Mesothelial cell of epicardium (in vitro differentiated cells): ENCODE results near the gene SULT6B1. TPM values are rescaled to one million over a fixed set of nuclear protein-coding genes. Genes with fewer than 3 reads are reported as not detected.

Experiments used
- DNase-seq, 2 experiments: peaks; one replicate each; pipeline ENCODE4 v3.0.0; 2021; ENCODE audit warnings: low spot score in 2 of 2; ENCODE audit not compliant: unreplicated experiment in 2 of 2
- H3K27ac Mint-ChIP-seq: 2 replicates; pipeline ENCODE4 v1.8.0; 2021; ENCODE audit warnings: mixed read lengths
- H3K27me3 Mint-ChIP-seq: 2 replicates; pipeline ENCODE4 v1.8.0; 2021; ENCODE audit warnings: low read depth, mixed read lengths
- H3K36me3 Mint-ChIP-seq: 2 replicates; pipeline ENCODE4 v1.8.0; 2021; ENCODE audit warnings: mixed read lengths
- H3K4me1 Mint-ChIP-seq: 2 replicates; pipeline ENCODE4 v1.8.0; 2021; ENCODE audit warnings: mixed read lengths
- H3K4me3 Mint-ChIP-seq: 2 replicates; pipeline ENCODE4 v1.8.0; 2021; ENCODE audit warnings: mild to moderate bottlenecking, moderate library complexity, mixed read lengths
- H3K9me3 Mint-ChIP-seq: 2 replicates; pipeline ENCODE4 v1.8.0; 2021; ENCODE audit warnings: mixed read lengths
- total RNA-seq: library from RNA; stranded (reverse); gene quantifications from 3 replicates; pipeline ENCODE4 v1.2.1, GENCODE V29; 2021
- TF ChIP-seq, protein P1 (sequence below): fragments of 200-600 bp; sonication (generic); IDR thresholded peaks from one replicate; pipeline ENCODE4 v1.5.0; 2021; ENCODE audit warnings: antibody characterized with exemption; ENCODE audit not compliant: unreplicated experiment

SULT6B1 gene
- total RNA-seq, 1 donor from 2014 or later, result not detected

- Mint-ChIP-seq H3K27me3 (no peaks in the 10 kb centered on the region), H3K4me1 (peaks cover 5% of the 10 kb centered on the region), H3K36me3 (peaks cover 8% of the 10 kb centered on the region), H3K27ac (no peak overlapping the region), H3K9me3 (peaks cover 13% of the 10 kb centered on the region), H3K4me3 (no peak overlapping the region)
- DNase-seq, result no peak
- TF ChIP-seq, protein P1, sequence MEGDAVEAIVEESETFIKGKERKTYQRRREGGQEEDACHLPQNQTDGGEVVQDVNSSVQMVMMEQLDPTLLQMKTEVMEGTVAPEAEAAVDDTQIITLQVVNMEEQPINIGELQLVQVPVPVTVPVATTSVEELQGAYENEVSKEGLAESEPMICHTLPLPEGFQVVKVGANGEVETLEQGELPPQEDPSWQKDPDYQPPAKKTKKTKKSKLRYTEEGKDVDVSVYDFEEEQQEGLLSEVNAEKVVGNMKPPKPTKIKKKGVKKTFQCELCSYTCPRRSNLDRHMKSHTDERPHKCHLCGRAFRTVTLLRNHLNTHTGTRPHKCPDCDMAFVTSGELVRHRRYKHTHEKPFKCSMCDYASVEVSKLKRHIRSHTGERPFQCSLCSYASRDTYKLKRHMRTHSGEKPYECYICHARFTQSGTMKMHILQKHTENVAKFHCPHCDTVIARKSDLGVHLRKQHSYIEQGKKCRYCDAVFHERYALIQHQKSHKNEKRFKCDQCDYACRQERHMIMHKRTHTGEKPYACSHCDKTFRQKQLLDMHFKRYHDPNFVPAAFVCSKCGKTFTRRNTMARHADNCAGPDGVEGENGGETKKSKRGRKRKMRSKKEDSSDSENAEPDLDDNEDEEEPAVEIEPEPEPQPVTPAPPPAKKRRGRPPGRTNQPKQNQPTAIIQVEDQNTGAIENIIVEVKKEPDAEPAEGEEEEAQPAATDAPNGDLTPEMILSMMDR, result no peak
These were observed 20.8 kb downstream of the SULT6B1 start for GRCh38 chr2:37167636-37168180.

GRCh38 chr2:37164757-37165156, 23.7 kb downstream of the SULT6B1 start:
- no peak for DNase-seq
- TF ChIP-seq, protein P1, result no peak
- no peak overlapping the region for H3K4me3 Mint-ChIP-seq
- H3K36me3 Mint-ChIP-seq, result peaks cover 8% of the 10 kb centered on the region
- H3K27ac Mint-ChIP-seq, result no peak overlapping the region
- H3K27me3 Mint-ChIP-seq, result no peaks in the 10 kb centered on the region
- no peaks in the 10 kb centered on the region for H3K4me1 Mint-ChIP-seq
- peaks cover 13% of the 10 kb centered on the region for H3K9me3 Mint-ChIP-seq

DNA sequence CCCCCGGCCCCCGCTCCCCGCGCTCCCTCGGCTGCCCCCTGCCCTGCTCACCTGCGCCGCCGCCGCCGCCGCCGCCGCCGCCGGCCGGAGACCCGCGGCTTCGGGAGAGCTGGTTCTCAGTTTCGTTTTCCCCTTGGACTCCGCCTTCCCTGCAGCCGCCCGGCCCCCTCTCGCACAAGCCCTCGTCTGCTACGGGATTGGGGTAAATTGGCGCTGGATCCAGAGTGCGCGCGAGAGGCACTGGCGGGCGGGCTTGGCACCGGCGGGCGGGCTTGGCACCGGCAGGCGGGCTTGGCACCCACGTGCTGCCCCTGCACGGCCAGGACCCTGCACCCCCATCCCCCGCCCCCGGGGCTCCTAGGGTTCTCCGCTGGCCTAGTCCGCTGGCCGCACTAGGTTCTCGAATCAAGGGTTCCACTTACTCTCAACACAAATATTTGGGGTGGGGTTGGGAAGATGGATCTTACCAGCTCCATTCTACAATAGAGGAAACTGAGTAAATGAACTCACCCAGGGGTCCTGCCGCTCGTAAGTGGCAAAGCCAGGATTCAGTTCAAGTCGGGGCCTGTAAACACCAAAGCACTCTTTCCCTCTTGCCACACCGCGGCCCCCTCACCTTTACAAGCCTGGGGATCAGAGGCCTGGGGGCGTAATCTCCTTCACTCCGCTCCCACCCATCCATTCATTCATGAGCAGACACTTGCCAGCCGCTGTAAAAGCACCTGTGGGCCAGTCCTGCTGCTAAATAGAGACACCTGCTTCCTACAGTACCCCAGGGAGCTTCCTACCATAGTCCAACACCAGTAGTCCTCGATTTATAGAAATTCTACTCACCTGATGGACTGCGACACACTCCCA, 31.4 kb downstream of the SULT6B1 start, which contains the start of gene EIF2AK2:
Gene EIF2AK2 (minus strand): TSS at position 124 of the 858 bp plus-strand sequence. CDS start 9,174 bp downstream, outside the sequence.
- TF ChIP-seq, protein P1, result no peak
- H3K36me3 Mint-ChIP-seq, result peaks cover 26% of the 10 kb centered on the region
- peak within 1 kb of the TSS; percentile 81 for H3K4me3 Mint-ChIP-seq
- peak within 1 kb of the TSS; percentile 98 for H3K27ac Mint-ChIP-seq
- peak; percentile 68 to 87 for DNase-seq
- H3K27me3 Mint-ChIP-seq, result no peaks in the 10 kb centered on the region
- peaks cover 28% of the 10 kb centered on the region for H3K4me1 Mint-ChIP-seq
- H3K9me3 Mint-ChIP-seq, result peaks cover 13% of the 10 kb centered on the region

- TF ChIP-seq, protein P1, result no peak
- DNase-seq, result peak; percentile 43 to 76
- peaks cover 32% of the 10 kb centered on the region for H3K36me3 Mint-ChIP-seq
- peaks cover 13% of the 10 kb centered on the region for H3K9me3 Mint-ChIP-seq
- H3K27ac Mint-ChIP-seq, result peak overlapping the region; percentile 98
- H3K27me3 Mint-ChIP-seq, result no peaks in the 10 kb centered on the region
- H3K4me3 Mint-ChIP-seq, result peak overlapping the region; percentile 81
- H3K4me1 Mint-ChIP-seq, result peaks cover 28% of the 10 kb centered on the region
These were observed 32.2 kb downstream of the SULT6B1 start for GRCh38 chr2:37156071-37156856.

DNA sequence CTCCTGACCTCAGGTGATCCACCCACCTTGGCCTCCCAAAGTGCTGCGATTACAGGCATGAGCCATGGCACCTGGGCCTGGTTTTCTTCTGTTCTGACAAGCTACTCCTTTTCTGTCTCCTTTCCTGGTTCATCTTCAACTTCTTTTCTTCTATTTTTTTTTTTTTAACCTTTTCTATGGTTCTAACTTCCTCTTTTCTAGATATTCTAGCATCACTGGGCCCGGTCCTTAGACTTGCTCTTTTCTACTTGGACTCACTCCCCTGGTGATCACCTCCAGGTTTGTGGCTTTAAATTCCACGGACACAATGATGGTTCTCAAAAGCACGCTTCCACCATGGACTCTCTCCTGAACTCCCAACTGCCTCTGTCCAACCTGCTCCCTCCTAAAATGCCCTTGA, 33.7 kb downstream of the SULT6B1 start:
- Mint-ChIP-seq H3K27ac (peak overlapping the region; percentile 98), H3K27me3 (no peaks in the 10 kb centered on the region), H3K36me3 (peaks cover 32% of the 10 kb centered on the region), H3K4me1 (peaks cover 36% of the 10 kb centered on the region), H3K9me3 (peaks cover 13% of the 10 kb centered on the region), H3K4me3 (no peak overlapping the region)
- DNase-seq, result no peak
- TF ChIP-seq, protein P1, result no peak
